Thoracic aorta (tissue), 2 donors: ENCODE data around the gene GALNT4. TPM values are rescaled to one million over a fixed set of nuclear protein-coding genes. Genes with fewer than 3 reads are reported as not detected.

Source experiments
- ATAC-seq: fragments of 150-250 bp; one replicate; pipeline ENCODE4 v1.8.0; 2017; ENCODE audit warnings: low read depth; ENCODE audit not compliant: insufficient number of reproducible peaks, low FRiP score
- DNase-seq: peaks from one replicate; pipeline ENCODE4 v3.0.0-alpha.2; 2020; ENCODE audit warnings: low spot score
- H3K27ac ChIP-seq, 2 donors: fragments of 200-600 bp; sonication (generic); 1 replicate in 1 of 2; 2 replicates in 1 of 2; pipeline ENCODE4 v1.5.1; 2016; ENCODE audit warnings: mild to moderate bottlenecking in 2 of 2, moderate library complexity in 2 of 2
- H3K27me3 ChIP-seq: fragments of 200-600 bp; sonication (generic); replicated peaks from 2 replicates; pipeline ENCODE4 v1.6.0; 2016; ENCODE audit warnings: mild to moderate bottlenecking; ENCODE audit not compliant: insufficient read depth
- H3K36me3 ChIP-seq: fragments of 200-600 bp; sonication (generic); one replicate; pipeline ENCODE4 v1.5.1; 2016
- H3K4me1 ChIP-seq, 2 donors: fragments of 200-600 bp; sonication (generic); 1 replicate in 1 of 2; 2 replicates in 1 of 2; pipeline versions ENCODE4 v1.5.1 to v1.6.0; 2016; ENCODE audit warnings: low read depth in 2 of 2, mild to moderate bottlenecking in 1 of 2; ENCODE audit not compliant: control insufficient read depth in 1 of 2
- H3K4me3 ChIP-seq: fragments of 200-600 bp; sonication (generic); 2 replicates; pipeline ENCODE4 v1.5.1; 2016; ENCODE audit warnings: mild to moderate bottlenecking
- H3K9me3 ChIP-seq: fragments of 200-600 bp; sonication (generic); 2 replicates; pipeline ENCODE4 v1.5.1; 2016
- CTCF ChIP-seq: fragments of 200-600 bp; sonication (generic); IDR thresholded peaks from one replicate; pipeline ENCODE4 v1.5.1; 2019; ENCODE audit warnings: antibody characterized with exemption
- total RNA-seq, 2 donors: library from RNA; depleted of rRNA; stranded (reverse); fragments of >200 nt; gene quantifications; one replicate each; pipeline versions ENCODE4 v1.1.0 to v1.2.3, GENCODE V29; 2016

Gene GALNT4
- total RNA-seq, 2 donors from 2014 or later, result 6.9 to 14.3 TPM

- no peak overlapping the region for H3K27ac ChIP-seq
- no peak overlapping the region for H3K4me3 ChIP-seq
- no peaks in the 10 kb centered on the region for H3K27me3 ChIP-seq
- H3K9me3 ChIP-seq, result no peaks in the 10 kb centered on the region
- no peaks in the 10 kb centered on the region for H3K36me3 ChIP-seq
- TF ChIP-seq CTCF, result no peak
- no peaks in the 10 kb centered on the region for H3K4me1 ChIP-seq
- no peak for ATAC-seq
- DNase-seq, result no peak
Measured at GRCh38 chr12:89552376-89552775, 27.8 kb upstream of the GALNT4 start.

GRCh38 chr12:89551747-89552146 is 27.2 kb upstream of the GALNT4 start:
- no peaks in the 10 kb centered on the region for H3K27me3 ChIP-seq
- H3K4me1 ChIP-seq, result no peaks in the 10 kb centered on the region
- no peak overlapping the region for H3K4me3 ChIP-seq
- DNase-seq, result no peak
- no peaks in the 10 kb centered on the region for H3K9me3 ChIP-seq
- no peak for TF ChIP-seq CTCF
- no peak overlapping the region for H3K27ac ChIP-seq
- ATAC-seq, result no peak
- H3K36me3 ChIP-seq, result no peaks in the 10 kb centered on the region

GRCh38 chr12:89547101-89547500 is 22.5 kb upstream of the GALNT4 start:
- DNase-seq (no peak), ATAC-seq (no peak)
- Histone ChIP-seq H3K27me3 (no peaks in the 10 kb centered on the region), H3K9me3 (no peaks in the 10 kb centered on the region), H3K36me3 (no peaks in the 10 kb centered on the region), H3K4me1 (peaks cover 0 to 19% of the 10 kb centered on the region in 2 donors), H3K4me3 (no peak overlapping the region), H3K27ac (no peak overlapping the region)
- no peak for TF ChIP-seq CTCF

- DNase-seq, result no peak
- Histone ChIP-seq H3K36me3 (no peaks in the 10 kb centered on the region), H3K4me3 (no peak overlapping the region), H3K4me1 (peaks cover 0 to 19% of the 10 kb centered on the region in 2 donors), H3K27ac (no peak overlapping the region), H3K27me3 (no peaks in the 10 kb centered on the region), H3K9me3 (no peaks in the 10 kb centered on the region)
- ATAC-seq, result no peak
- TF ChIP-seq CTCF, result no peak
Measured at GRCh38 chr12:89546151-89546550, 21.6 kb upstream of the GALNT4 start.

- Histone ChIP-seq H3K4me1 (peaks cover 0 to 19% of the 10 kb centered on the region in 2 donors), H3K9me3 (no peaks in the 10 kb centered on the region), H3K27me3 (no peaks in the 10 kb centered on the region), H3K4me3 (no peak overlapping the region), H3K36me3 (no peaks in the 10 kb centered on the region), H3K27ac (no peak overlapping the region)
- no peak for ATAC-seq
- no peak for TF ChIP-seq CTCF
- DNase-seq, result no peak
Measured at GRCh38 chr12:89544681-89545184, 20.1 kb upstream of the GALNT4 start.
